BJ (cell line): Measurements from ENCODE around the gene SDK1. TPM values are rescaled to one million over a fixed set of nuclear protein-coding genes. Genes with fewer than 3 reads are reported as not detected.

Experiments
- CTCF ChIA-PET: fragments of 350-600 bp; formaldehyde crosslinking; extraction: SDS; loops from one replicate; lab custom pipeline; 2021; ENCODE audit warnings: antibody characterized with exemption, inconsistent platforms; lab: Yijun Ruan, JAX
- POLR2A ChIA-PET: fragments of 300-600 bp; sonication (Branson Sonifier 250); formaldehyde crosslinking; extraction: SDS; loops from one replicate; lab custom pipeline; 2021; ENCODE audit warnings: antibody characterized with exemption; lab: Charles Lee
- DNase-seq: peaks from one replicate; pipeline ENCODE4 v3.0.0-alpha.2; 2011; ENCODE audit warnings: low read depth
- H3K27me3 ChIP-seq: 2 replicates; pipeline ENCODE4 v1.6.0; 2011; ENCODE audit warnings: low read length; ENCODE audit not compliant: control insufficient read depth, insufficient read depth
- H3K36me3 ChIP-seq: 2 replicates; pipeline ENCODE4 v1.5.1; 2011; ENCODE audit warnings: low read length; ENCODE audit not compliant: control insufficient read depth, insufficient read depth
- H3K4me3 ChIP-seq: 2 replicates; pipeline ENCODE4 v1.5.1; 2011; ENCODE audit warnings: low read depth, mild to moderate bottlenecking, control low read depth, low read length
- CTCF ChIP-seq: IDR thresholded peaks from 2 replicates; pipeline ENCODE4 v1.5.1; 2011; ENCODE audit warnings: low read depth, mild to moderate bottlenecking, control low read depth, inconsistent platforms, low read length, moderate library complexity; ENCODE audit not compliant: insufficient read depth
- polyA plus RNA-seq: library from polyadenylated mRNA; depleted of rRNA; stranded (reverse); fragments of >200 nt; gene quantifications from 2 replicates; pipeline ENCODE4 v1.2.3, GENCODE V29; 2011

SDK1 gene
- polyA plus RNA-seq, 1 experiment, result 0.01 TPM

GRCh38 chr7:4277936-4278335, 976.9 kb downstream of the SDK1 start:
- ChIA-PET POLR2A (no interaction called here), CTCF (no interaction called here)
- H3K4me3 ChIP-seq, result no peak overlapping the region
- DNase-seq, result no peak
- no peak for TF ChIP-seq CTCF
- no peaks in the 10 kb centered on the region for H3K36me3 ChIP-seq
- no peaks in the 10 kb centered on the region for H3K27me3 ChIP-seq

GRCh38 chr7:4279216-4279615, 978.2 kb downstream of the SDK1 start:
- ChIA-PET CTCF (no interaction called here), POLR2A (no interaction called here)
- no peaks in the 10 kb centered on the region for H3K27me3 ChIP-seq
- no peak for DNase-seq
- no peaks in the 10 kb centered on the region for H3K36me3 ChIP-seq
- no peak for TF ChIP-seq CTCF
- H3K4me3 ChIP-seq, result no peak overlapping the region

GRCh38 chr7:4281231-4281993, 980.4 kb downstream of the SDK1 start:
- CTCF ChIA-PET, result no interaction called here
- TF ChIP-seq CTCF, result no peak
- no peak for DNase-seq
- Histone ChIP-seq H3K27me3 (no peaks in the 10 kb centered on the region), H3K4me3 (no peak overlapping the region), H3K36me3 (no peaks in the 10 kb centered on the region)
- POLR2A ChIA-PET, result no interaction called here

GRCh38 chr7:4282434-4283223, 981.6 kb downstream of the SDK1 start:
- POLR2A ChIA-PET, result no interaction called here
- DNase-seq, result no peak
- CTCF ChIA-PET, result no interaction called here
- TF ChIP-seq CTCF, result no peak
- no peaks in the 10 kb centered on the region for H3K36me3 ChIP-seq
- no peaks in the 10 kb centered on the region for H3K27me3 ChIP-seq
- no peak overlapping the region for H3K4me3 ChIP-seq

GRCh38 chr7:4286351-4286750, 985.3 kb downstream of the SDK1 start:
- DNase-seq, result no peak
- H3K36me3 ChIP-seq, result no peaks in the 10 kb centered on the region
- ChIA-PET POLR2A (no interaction called here), CTCF (no interaction called here)
- H3K27me3 ChIP-seq, result no peaks in the 10 kb centered on the region
- TF ChIP-seq CTCF, result no peak
- H3K4me3 ChIP-seq, result no peak overlapping the region
